Renal cortex interstitium (tissue), 11 donors: Measurements from ENCODE around the gene APOL1. TPM values are rescaled to one million over a fixed set of nuclear protein-coding genes. Genes with fewer than 3 reads are reported as not detected.
"Not testable (repeated sequence)": the region's sequence is repeated elsewhere in the genome, so short reads cannot be mapped to it uniquely, and the experiment has no call there.

Experiments used
- DNase-seq, 11 donors: peaks; one replicate each; pipeline ENCODE4 v3.0.0-alpha.2; 2013; ENCODE audit warnings: low read depth in 9 of 11, low spot score in 4 of 11; ENCODE audit errors: extremely low read depth in 1 of 11
- polyA plus RNA-seq, 3 donors: library from polyadenylated mRNA; unstranded; fragments of 120-200 nt; gene quantifications; one replicate each; pipeline ENCODE4 v1.2.1, GENCODE V29; 2013; ENCODE audit not compliant: insufficient read length in 3 of 3

Gene APOL1
- polyA plus RNA-seq, 3 donors, result 7.2 to 13.9 (median 9.2) TPM

DNA sequence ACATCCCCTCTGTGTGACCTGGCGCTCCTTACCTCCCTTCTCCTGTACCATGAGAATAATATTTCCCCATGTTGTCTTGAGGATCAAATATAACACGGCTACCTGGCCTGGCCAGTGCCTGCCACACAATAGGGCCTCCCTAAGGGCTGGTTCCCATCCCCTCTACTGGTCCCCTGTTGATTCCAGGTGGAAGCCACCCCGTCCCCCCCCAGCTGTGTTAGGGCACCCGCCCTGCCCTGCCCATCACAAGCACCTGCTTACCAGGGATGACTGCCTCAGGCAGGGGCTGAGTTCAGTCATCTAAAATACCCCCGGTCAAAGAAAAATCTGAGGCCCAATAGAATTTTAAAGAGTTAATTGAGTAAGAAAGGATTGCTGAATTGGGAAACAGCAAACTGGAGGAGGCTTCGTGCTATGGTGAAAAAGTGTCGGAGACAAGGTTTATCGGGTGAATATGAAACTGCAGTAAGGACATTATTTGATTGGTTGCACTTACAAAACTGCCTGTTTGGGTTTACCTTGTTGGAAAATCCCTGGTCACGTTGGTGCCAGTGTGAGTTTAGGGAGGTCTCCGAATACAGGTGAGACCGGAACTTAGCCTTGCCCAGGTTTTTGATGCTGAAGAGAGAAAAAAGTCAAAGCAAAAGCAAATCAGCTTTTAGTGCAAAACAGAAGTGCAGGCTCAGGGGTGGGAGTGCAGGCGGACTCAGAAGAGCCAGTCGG is 5.2 kb downstream of the APOL1 start:
- DNase-seq, result no peak

DNA sequence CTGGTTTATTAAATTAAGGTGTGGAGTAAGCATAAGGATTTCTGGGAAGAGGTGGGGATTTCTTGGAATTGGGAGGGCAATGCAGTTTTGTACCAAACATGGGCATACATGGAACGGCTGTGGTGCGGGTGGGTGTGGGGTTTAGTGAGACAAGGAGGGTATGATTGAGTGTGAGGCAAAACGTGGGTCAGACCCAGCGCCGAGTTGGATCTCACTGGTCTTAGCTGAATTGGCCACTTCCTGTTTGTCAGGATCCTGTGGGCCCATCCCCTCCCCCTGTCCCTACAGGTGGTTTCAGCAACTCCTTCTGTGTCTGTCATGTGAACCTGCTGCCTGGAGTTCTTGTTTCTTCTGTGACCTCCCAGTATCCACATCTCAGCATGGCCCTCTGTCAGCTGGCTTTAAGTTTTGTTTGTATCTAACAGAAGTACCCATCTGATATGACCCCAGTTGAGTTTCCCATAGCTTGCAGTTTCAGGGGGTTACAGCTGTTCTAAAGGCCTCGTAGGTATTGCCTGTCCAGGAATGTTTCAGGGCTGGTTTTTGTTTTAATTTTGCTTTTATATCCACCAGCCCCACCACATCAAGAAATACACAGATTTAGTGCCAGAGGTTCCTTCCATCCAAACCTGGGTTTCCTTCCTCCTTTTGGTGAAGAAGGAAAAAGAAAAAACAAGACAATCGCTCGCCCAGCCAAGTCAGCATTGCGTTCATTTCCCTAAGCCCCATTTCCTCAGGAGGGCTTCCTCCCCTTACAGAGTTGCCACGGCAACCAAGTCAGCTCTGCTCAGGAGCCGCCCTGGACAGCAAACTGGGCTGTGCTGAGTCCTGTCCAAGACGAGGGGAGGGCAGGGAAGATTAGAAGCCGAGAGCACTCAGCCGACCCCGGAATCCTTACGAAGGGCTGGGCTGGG is 6.0 kb downstream of the APOL1 start:
- DNase-seq, result peak in 2 of 11 donors; percentile 26 to 38

DNA sequence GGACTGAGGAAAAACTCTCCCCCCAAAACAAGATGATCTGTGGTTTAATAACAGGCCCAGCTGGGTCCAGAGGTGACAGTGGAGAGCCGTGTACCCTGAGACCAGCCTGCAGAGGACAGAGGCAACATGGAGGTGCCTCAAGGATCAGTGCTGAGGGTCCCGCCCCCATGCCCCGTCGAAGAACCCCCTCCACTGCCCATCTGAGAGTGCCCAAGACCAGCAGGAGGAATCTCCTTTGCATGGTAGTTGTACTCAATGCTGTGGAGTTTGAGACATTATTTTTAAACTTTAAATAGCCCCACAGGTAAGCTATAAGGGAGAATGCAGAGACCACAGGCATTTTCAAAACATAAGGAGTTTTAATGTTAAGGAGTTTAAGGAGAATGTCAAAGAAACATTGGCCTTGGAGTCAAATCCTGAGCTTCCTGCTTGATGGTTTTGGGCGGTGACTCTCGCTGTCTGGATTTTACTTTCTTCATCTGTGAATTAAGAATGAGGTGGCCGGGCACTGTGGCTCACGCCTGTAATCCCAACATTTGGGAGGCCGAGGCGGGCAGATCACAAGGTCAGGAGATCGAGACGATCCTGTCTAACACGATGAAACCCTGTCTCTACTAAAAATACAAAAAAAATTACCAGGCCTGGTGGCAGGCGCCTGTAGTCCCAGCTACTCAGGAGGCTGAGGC is 6.8 kb downstream of the APOL1 start:
- no peak for DNase-seq

DNA sequence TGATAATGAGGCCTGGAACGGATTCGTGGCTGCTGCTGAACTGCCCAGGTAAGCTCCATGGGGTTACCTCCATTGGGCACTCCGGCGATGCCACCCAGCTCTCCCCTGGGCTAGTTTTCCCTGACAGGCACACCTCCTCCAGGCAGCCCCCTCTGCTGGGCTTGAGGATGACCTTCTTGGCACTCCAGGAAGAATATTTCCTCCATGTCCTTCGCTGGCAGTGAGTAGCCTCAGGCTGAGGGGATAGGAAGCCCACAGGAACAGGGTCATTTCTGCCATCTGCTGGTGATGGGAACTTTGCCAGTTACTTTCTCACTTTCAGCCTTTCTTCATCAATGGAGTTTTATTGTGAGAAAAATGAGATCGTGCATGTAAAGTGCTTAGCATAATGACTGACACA is 8.7 kb downstream of the APOL1 start:
- DNase-seq, result not testable (repeated sequence)

DNA sequence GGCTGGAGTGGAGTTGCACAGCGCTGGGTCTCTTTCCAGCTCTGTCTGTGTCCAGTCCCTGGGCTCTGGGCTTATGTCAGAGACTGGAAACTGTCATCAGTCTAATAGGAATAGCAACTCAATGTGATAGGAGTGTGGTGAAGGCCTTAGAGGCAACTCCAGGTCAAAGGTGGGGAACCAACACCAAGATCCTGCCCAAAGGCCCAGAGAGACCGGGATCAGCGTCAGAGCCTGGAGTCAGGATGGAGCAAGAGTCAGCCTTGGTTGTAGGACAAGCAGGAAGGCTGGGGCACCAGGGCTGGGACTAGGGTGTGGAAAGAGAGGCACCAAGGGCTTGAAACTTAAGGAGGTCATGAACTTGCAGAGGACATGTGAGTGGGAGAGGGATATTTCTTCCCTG is 9.4 kb downstream of the APOL1 start:
- not testable (repeated sequence) for DNase-seq

DNA sequence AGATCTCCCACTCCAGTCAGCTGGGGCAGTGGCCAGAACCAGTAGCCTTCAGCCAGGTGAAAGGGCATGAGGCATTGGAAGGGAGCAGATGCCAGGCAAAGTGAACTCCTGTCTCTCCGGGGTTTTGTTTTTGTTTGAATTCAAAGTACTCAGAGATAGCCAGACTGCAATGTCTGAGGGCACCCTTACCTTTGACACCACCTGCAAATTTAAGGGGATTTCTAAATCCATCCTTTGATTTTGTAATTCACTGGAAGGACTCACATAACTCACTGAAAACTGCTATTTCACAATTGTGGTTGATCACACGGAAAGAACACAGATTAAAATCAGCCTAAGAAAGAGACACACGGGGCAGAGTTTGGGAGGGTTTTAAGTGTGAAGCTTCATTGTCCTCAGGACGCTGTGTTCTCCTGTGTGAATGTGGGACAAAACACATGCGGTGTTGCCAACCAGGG is 10.3 kb downstream of the APOL1 start:
- DNase-seq, result not testable (repeated sequence)

DNA sequence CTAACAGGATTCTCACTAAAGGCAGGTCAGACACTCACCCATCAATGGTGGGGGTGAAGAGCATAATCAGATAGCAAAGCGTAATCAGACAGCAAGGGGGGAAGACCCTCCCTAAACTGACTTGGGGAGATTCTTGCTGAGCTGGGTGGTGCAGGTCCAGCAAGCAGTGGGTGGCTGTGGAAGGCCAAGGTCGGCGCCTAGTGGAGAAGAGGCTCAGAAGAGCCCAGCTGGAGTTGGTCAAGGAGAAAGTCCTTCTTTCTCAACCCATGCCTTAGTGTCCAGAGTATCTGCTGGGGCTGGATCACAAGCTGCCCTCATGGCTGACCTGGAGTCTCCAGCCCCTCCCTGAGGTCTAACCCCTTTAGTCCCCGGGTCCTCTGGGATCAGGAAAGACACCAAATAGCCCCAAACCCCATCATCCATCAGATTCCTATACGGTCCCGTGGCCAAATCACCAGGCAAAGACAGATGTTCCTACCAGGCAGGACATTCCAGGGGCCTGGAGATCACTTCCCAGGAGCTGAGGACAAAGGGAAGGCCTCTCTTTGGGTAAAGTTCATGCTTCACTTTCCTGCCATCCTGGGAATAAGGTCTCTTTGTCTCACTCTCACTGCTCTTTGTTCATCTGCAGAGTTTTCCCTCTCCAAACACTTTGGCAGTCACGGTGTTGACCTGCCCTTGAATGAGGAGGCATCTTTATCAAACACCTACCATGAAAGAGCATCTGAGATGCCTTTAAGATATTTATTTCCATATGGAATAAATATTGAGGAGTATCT is 11.1 kb downstream of the APOL1 start:
- DNase-seq, result not testable (repeated sequence)

DNA sequence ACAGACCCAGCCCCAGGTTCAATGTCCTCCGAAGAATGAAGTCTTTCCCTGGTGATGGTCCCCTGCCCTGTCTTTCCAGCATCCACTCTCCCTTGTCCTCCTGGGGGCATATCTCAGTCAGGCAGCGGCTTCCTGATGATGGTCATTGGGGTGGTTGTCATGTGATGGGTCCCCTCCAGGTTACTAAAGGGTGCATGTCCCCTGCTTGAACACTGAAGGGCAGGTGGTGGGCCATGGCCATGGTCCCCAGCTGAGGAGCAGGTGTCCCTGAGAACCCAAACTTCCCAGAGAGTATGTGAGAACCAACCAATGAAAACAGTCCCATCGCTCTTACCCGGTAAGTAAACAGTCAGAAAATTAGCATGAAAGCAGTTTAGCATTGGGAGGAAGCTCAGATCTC is 14.1 kb downstream of the APOL1 start:
- no peak for DNase-seq

DNA sequence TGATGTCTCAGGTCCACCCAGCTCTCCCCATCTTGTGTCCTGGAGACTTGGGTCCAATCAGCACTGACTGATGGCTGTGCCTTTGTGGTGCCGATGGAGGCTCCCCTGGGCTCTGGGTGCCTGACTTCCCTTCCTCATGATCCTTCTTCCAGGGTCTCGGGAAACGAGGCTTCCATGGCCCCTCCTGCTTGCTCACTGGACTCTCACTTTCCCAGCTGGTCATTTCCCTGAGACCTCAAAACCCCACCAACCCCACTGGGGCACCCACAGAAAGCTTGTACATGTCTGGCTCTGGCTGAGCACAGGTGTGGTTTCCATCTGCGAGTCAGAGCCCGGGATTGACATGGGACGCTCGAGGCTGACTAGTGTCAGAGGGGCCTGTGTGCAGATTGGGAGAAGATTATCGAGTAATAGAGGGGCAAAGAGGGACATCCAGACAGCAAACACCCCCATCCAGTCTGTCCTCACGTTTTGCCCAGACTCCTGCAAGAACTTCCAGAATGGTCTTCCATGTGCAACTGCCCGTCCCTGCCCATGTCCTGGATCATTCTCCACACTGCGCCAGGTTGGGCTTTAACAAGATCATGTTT is 15.1 kb downstream of the APOL1 start:
- no peak for DNase-seq

DNA sequence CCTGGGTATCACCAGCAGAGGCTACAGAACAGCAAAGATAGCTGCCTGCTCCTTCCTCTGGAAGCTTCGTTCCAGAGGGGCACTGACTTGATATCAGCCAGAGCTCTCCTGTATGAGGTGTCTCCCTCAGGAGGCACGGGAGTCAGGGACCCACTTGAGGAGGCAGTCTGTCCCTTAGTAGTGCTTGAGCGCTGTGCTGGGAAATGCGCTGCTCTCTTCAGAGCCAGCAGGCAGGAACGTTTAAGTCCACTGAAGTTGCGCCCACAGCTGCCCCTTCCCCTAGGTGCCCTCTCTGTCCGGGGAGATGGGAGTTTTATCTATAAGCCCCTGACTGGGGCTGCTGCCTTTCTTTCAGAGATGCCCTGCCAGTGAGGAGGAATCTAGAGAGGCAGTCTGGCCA is 18.3 kb downstream of the APOL1 start:
- DNase-seq, result not testable (repeated sequence)

DNA sequence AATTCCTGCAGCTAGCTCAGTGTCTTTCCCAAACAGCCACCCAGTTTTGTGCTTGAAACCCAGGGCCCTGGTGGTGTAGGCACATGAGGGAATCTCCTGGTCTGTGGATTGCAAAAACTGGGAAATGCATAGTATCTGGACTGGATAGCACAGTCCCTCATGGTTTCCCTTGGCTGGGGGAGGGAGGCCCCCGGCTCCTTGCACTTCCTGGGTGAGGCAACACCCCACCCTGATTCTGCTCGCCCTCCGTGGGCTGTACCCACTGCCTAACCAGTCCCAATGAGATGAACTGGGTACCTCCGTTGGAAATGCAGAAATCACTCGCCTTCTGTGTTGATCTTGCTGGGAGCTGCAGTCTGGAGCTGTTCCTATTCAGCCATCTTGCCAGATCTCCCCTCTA is 19.0 kb downstream of the APOL1 start:
- not testable (repeated sequence) for DNase-seq

DNA sequence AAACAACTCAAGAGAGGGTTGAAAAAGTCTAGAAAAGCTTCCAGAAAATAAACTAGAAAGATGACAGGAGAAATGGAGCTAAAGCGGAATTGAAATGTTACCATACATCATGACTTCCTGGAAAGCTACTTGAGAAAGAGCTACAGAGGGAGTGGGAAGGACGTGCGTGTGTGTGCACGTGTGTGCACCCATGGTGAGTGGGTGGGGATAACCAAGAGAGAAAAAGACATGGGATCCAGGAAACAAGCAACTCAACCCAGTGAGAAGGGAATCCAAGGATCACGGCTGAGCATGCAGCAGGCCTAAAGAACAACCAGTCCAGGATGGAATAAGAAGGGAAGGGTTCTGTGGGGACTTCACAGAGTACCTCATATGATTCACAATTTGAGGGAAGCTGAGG is 21.6 kb downstream of the APOL1 start:
- DNase-seq, result no peak

DNA sequence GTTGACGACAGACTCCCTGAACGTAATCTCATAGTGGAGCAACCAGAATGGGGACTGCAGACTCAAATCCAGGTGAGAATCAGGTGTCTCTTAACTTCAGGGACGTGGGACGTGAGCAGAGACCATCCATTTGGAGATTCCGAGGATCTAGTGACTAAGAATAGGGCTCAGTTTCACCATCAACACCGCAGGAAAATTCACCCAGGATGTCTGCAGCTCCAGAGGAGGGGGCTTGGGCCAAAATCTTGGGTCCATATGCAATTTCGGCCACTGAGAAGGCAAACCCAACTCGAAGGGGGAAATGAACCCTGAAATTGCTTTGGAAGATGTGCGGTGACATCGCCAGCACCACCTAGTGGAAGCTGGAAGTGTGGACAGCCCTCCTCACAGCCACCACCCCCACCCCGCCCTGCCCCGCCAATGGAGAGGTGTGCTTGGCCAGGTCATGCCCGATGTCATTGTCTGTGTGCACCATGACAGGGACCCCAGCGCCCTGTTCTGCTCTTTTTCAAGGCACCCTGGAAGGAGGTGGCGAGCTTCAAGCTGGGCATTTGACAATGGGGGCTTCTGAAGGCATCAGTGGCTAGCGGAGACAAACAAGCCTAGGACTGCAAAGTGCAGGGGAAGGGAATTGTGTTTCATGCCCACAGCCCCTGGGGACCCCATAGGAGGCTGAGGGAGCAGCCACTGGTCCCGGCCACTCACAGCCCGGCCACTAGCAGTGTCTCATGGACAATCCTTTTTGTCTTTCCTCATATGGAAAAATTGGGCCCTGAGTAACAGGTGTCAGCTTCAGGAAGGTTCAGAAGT is 24.8 kb downstream of the APOL1 start:
- DNase-seq, result peak in 2 of 11 donors; percentile 20 to 44

DNA sequence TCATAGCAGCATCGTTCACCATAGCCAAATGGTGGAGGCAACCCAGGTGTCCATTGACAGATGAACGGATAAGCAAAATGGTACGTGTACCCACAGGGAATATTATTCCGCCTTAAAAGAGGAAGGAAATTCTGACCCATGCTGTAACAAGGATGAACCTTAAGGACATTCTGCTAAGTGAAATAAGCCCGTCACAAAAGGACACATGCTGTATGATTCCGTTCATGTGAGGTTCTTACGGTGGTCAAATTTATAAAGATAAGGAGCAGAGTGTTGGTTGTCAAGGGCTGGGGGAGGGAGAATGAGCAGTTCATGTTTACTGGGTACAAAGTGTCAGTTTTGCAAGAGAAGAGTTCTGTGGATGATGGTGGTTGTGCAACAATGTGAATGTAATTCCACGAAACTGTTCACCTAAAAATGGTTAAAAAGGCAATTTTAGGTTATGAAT is 26.3 kb downstream of the APOL1 start:
- DNase-seq, result no peak

DNA sequence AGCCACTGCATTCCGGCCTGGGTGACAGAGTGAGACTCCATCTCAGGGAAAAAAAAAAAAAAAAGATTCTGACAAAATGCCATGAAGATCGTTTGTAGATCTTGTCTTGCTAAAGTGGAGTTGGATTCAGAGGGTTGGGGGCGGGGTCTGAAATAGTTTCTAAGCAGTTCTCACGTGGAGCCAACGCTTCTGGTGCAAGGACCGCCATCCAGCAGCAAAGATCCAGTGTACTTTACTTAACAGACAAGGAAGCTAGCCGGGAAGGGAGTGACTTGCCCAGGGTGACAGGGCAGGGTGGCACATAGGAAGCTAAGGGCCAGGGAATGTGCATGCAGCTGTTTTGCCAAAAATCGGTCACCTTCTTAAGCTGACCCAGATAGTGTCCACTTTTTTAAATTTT is 27.4 kb downstream of the APOL1 start:
- no peak for DNase-seq

DNA sequence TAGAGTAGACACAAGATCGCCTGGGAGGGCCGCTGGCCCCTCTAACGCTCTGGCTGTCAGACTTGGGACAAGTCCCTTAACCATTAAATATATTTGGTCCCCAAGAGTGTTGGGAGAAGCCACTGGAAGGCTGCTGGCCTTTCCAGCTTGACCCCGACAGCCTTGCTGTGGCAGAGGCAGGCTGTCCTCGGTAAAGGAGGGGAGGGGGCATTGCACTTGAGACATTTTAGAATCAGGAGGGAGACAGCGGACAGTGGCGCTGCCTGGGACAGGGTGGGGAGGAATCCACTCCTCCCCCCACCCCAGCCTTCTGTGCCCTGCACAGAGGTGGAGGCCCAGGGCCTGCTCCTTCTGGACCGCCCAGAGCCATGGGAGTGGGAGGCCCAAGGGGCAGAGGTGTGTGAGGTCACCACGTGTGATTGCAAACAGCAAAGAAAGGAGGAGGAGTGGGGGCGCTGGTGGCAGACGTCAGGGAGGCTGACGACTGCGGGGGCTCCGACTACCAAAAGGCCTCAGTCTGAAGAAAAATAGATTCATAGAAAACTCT is 28.9 kb downstream of the APOL1 start:
- DNase-seq, result no peak

DNA sequence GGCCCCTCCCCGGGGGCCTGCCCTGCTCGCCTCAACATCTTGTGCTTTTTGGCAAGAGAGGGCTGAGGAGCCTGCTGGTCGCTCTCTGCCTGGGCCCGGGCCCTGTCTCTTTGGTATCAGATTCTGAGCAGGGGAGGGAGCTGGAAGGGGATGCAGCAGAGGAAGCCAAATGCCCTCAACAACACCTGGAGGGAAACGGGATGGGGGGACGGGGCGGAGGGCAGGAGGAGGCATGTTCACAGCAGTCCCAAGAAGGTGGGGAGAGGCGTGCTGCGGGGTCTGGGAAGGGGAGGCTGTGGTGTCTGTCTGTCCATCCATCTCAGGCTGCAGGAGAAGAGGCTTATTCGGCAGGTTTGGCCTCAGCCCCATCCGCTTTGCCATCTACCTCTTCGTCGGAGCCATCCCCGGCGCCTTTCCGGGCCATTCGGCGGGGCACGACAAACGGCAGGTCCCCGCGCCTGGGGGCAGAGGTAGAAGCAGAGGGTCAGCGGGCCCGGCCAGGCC is 29.4 kb downstream of the APOL1 start:
- no peak for DNase-seq
